ENCODE measurements around the gene MFSD12. TPM values are rescaled to one million over a fixed set of nuclear protein-coding genes. Genes with fewer than 3 reads are reported as not detected.
A peak's percentile ranks its signal among the peaks of the same experiment; 100 is the strongest.
"Not testable (repeated sequence)": the region's sequence is repeated elsewhere in the genome, so short reads cannot be mapped to it uniquely, and the experiment has no call there.

MFSD12 gene
- total RNA-seq, 1 experiment from 2014 or later = 34.6 TPM

DNA sequence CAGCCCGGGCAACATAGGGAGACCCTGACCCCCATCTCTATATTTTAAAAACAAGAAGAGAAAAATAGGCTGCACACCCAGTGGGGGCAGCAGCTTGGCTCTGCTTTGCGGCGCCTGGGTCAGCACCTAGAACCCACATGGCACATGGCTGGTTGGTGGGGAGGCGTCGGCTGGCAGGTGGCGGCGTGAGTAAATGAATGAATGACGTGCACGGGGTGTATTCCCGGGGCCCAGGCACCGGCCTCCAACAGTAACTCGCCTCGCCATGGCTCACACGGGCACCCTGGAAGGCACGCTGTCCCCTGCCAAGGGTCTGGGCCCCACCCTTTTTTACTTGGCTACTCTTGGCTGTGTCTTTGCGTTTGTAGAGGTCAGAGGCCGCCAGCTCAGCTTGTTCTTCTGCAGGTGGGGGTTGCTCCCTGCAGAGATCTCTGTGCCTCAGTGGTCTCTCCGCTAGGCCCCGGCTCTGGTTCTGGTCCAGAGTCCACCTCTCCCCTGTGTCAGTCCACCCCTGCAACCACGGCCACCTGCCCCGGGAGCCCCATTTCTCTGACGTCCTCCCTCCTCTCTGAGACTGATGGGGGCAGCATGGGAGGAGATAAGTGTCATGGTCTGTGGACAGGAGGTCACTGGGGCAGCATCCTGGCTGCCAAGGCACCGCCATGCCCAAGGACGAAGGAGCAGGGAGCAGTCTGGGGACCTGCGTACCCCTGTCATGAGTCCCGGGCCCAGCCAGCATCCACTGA, 45.7 kb downstream of the MFSD12 start:
- Histone ChIP-seq H3K36me3 (replicated peaks; ENCODE audit: control insufficient read depth, insufficient read depth, low read length) (peaks cover 3% of the 10 kb centered on the region), H3K4me3 (ENCODE audit: insufficient read depth, low read depth, low read length) (no peak overlapping the region), H3K27me3 (ENCODE audit: control insufficient read depth, insufficient read depth, low read length) (no peaks in the 10 kb centered on the region)
- no peak for DNase-seq

DNA sequence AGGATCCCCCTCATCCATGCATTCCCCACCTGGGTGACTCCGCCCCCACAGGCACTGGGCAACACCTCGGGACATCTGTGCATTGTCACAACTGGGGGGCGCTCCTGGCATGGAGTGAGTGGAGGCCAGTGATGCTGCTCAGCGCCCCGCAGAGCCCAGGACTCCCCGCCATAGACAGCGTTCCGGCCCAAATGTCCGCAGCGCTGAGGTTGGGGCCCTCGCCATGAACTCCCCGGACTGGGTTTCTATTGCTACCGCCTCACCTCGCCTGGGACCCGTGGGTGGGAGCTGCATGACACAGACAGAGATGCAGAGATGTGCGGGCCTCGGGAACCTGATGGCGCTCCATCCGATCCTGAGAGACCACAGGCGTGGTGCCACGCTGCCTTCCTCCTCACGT, 46.7 kb downstream of the MFSD12 start:
- no peak overlapping the region for H3K4me3 ChIP-seq (ENCODE audit: insufficient read depth, low read depth, low read length)
- H3K36me3 ChIP-seq (replicated peaks; ENCODE audit: control insufficient read depth, insufficient read depth, low read length) = peaks cover 3% of the 10 kb centered on the region
- DNase-seq = no peak
- H3K27me3 ChIP-seq (ENCODE audit: control insufficient read depth, insufficient read depth, low read length) = no peaks in the 10 kb centered on the region

DNA sequence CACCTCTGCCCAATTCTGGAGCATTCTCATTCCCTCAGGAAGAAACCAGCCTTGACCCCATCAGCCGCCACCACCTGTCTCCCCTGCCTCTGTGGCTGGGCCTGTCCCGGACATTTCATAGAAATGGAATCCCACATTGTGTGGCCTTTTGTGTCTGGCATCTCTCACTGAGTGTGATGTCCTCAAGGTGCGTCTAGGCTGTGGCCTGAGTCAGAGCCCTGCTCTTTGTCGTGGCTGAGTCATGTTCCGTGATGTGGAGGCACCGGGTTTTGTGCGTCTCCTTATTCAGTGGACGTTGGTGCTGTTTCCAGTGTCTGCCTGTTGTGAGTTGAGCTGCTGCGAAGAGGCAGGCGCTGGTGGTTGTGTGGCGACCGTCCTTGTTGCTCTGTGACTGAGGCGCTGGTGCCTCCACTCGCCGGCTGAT, 47.8 kb downstream of the MFSD12 start:
- Histone ChIP-seq H3K36me3 (replicated peaks; ENCODE audit: control insufficient read depth, insufficient read depth, low read length) (peaks cover 3% of the 10 kb centered on the region), H3K4me3 (ENCODE audit: insufficient read depth, low read depth, low read length) (no peak overlapping the region), H3K27me3 (ENCODE audit: control insufficient read depth, insufficient read depth, low read length) (no peaks in the 10 kb centered on the region)
- no peak for DNase-seq

DNA sequence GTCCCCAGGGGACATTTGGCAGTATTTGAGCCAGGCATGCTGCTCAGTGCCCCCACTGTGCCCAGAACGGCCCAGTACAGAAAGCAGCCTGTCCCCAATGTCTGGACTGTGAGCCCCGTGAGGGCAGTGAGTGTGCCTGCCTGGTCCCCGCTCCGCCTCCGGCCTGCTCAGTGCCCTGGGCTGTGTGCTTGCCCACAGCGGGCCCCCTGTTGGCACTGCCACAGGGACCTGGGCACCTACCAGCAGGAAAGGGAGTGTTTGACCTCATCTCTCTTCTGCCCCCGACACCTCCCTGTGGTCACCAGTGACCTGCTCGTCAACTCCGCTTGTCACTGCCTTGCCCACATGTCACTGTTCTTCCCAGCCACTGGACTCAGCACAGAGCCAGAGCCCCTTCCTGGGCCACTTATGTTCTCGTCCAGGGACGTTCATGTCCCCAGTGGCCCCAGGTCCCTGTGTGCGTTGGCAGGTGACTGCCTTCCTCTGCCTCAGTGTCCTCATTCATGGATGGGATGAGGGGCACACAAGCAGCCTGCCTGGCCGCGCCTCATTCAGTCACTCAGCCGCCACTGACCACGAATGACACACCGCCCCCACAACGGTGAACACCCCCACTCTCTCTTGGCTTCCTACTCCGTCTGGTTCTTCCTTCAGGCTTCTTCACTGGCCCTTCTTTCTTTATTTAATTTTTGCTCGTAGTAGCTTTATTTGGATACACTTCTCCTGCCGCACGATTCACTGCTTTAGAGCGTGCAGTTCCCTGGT, 48.4 kb downstream of the MFSD12 start:
- no peak for DNase-seq
- H3K27me3 ChIP-seq (ENCODE audit: control insufficient read depth, insufficient read depth, low read length) = no peaks in the 10 kb centered on the region
- peaks cover 3% of the 10 kb centered on the region for H3K36me3 ChIP-seq (replicated peaks; ENCODE audit: control insufficient read depth, insufficient read depth, low read length)
- no peak overlapping the region for H3K4me3 ChIP-seq (ENCODE audit: insufficient read depth, low read depth, low read length)

DNA sequence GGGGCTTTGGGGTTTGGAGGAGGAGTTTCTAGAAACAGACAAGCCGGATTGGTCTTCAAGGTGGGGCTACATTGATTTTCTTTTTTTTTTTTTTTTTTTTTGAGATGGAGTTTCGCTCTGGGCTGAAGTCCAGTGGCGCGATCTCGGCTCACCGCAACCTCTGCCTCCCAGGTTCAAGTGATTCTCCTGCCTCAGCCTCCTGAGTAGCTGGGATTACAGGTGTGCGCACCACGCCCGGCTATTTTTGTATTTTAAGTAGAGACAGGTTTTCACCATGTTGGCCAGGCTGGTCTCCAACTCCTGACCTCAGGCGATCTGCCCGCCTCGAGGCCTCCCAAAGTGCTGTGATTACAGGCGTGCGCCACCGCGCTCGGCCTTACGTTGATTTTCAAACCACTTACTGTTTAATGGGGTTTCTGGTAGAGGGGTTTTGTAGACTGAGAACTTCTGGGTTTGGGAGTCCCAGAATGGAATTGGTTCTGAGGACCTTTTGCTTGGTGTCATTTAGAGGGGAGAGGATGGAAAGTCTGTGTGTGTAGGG, 49.2 kb downstream of the MFSD12 start:
- not testable (repeated sequence) for DNase-seq; H3K4me3 ChIP-seq (ENCODE audit: insufficient read depth, low read depth, low read length); H3K27me3 ChIP-seq (ENCODE audit: control insufficient read depth, insufficient read depth, low read length); H3K36me3 ChIP-seq (replicated peaks; ENCODE audit: control insufficient read depth, insufficient read depth, low read length)

DNA sequence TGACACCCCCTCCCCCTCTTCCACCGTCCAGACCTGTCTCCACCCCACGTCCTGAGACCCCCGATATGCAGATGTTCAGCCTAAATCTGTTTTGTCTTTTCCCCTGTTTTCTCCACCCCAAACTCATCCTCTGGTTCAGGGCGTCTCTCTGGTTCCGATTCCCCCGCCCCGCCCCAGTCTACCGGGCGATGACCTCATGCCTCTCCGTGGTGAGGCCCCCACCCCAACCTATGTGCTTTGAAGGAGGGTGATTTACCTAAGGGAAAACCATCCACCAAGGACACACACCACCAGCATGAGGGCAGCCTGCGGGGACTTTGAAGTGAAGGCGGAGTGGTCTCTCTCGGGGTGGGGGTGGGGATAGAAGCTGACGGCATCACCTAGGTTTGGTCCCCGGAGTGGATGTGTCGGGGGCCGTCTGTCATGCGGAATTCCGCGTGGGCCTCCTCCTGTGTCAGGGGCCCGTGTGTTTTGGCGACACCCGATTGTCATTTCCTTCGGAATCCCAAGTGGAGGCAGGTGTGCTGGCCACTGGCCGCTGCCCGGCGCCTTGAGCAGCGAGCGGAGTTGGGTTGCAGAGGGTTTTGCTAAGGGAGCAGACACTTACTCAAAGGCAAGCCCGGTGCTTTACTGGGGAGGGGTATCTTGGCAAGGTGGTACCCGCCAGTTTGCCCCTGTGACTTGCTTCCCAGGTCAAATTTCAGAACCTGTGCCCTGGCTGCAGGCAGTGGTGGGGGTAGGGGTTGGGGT, 49.8 kb downstream of the MFSD12 start:
- DNase-seq = peak; percentile 94
- Histone ChIP-seq H3K27me3 (ENCODE audit: control insufficient read depth, insufficient read depth, low read length) (no peaks in the 10 kb centered on the region), H3K4me3 (ENCODE audit: insufficient read depth, low read depth, low read length) (peak overlapping the region; percentile 81), H3K36me3 (replicated peaks; ENCODE audit: control insufficient read depth, insufficient read depth, low read length) (peaks cover 3% of the 10 kb centered on the region)

DNA sequence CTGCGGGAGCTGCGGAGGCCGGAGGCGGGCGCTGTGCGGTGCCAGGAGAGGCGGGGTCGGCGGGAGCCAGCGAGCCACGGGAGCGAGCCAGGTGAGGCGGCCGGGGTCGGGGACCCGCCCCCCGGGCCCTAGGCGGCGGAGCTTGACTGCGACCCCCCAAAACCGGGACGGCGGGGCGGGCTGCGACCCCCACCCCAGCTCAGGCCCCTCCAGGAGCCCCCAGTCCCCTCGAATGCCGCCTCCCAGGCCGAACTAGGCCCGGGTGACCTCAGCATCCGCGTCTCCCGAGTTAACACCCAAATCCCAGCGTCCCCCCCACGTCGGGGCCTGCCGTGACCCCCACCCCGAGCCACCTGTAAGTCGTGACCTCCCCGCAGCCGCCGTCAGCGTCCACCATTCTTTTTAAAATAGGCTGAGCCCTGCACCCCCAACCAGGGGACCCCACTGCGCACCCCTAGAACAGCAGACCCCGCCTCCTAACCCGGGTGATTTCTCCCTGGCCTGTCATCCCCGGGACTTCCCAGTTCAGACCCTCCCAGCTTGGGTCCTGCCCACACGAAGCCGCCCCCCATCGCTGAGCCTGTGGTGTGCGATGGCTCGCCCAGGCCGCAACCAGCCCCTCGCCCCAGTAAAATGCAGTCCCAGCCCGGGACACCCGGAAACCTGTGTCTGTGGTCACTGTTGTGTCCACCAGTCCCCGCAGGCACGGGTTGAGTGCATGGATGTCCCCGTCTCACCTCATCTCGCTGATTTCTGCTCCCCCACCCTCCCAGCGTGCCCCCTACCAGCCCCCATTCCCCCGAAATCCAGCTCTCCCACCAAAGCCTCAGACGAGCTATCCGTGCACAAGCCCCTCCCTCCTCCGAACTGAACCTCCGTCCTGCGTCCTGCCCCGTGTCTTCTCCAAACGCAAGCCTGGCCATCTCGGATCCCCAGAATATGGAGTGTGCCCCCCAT, 50.7 kb downstream of the MFSD12 start:
- H3K4me3 ChIP-seq (ENCODE audit: insufficient read depth, low read depth, low read length) = peak overlapping the region; percentile 81
- DNase-seq = peak; percentile 82
- H3K36me3 ChIP-seq (replicated peaks; ENCODE audit: control insufficient read depth, insufficient read depth, low read length) = peaks cover 3% of the 10 kb centered on the region
- H3K27me3 ChIP-seq (ENCODE audit: control insufficient read depth, insufficient read depth, low read length) = no peaks in the 10 kb centered on the region

DNA sequence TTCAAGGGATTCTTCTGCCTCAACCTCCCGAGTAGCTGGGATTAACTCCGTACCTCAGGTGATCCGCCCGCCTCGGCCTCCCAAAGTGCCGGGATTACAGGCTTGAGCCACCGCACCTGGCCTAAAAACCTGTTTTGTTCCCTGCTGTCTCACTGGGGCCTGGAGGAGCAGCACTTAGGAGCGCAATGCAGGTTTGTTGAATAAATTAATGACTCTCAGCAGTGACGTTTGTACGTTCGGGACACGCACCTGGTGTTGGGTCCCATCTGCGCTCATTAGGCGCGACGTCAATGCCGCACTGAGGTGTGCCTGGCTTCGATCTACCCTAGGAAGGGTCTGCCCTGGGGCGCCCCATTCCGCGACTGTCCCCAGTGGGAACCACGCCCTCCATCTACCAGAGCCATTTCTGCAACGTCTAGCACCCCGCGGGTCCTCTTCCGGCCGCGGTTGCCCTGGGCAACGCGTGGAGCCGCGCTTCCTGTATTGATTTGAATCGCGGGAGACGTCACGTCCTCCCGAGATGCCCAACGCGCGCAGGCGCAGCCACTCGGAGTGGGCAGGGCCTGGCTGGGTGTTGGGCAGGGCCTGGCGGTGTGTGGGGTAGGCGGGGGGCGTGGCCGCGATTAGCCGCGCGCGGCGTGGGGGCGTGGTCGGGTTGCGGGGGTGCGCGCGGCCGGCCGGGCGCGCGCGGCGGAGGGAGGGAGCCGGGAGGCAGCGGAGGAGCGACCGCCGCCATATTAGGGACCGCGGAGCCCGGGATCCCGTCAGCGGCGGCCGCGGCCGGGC, 51.6 kb downstream of the MFSD12 start, which contains the start of gene FZR1:
TSS of gene FZR1 (plus strand) at position 714 of the 786 bp plus-strand sequence. CDS start 16,679 bp downstream, outside the sequence.
- no peaks in the 10 kb centered on the region for H3K27me3 ChIP-seq (ENCODE audit: control insufficient read depth, insufficient read depth, low read length)
- DNase-seq = peak; percentile 99
- H3K36me3 ChIP-seq (replicated peaks; ENCODE audit: control insufficient read depth, insufficient read depth, low read length) = peaks cover 3% of the 10 kb centered on the region
- H3K4me3 ChIP-seq (ENCODE audit: insufficient read depth, low read depth, low read length) = peak within 1 kb of the TSS; percentile 81

DNA sequence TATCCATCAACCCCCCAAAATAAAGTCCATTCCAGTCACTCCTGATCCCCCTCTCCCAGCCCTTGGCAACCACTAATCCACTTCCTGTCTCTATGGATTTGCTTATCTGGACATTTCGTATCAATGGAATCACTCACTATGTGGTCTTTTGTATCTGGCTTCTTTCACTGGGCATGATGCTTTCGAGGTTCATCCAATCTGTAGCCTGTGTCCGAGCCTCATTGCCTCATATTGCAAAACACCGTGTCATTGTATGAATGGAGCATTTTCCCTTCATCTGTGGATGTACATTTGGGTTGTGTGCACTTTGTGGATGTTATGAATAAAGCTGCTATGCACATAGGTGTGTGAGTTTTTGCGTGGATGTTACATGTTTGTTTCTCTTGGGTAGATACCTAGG, 52.7 kb downstream of the MFSD12 start:
- Histone ChIP-seq H3K36me3 (replicated peaks; ENCODE audit: control insufficient read depth, insufficient read depth, low read length) (peaks cover 2% of the 10 kb centered on the region), H3K4me3 (ENCODE audit: insufficient read depth, low read depth, low read length) (no peak overlapping the region), H3K27me3 (ENCODE audit: control insufficient read depth, insufficient read depth, low read length) (no peaks in the 10 kb centered on the region)
- no peak for DNase-seq

DNA sequence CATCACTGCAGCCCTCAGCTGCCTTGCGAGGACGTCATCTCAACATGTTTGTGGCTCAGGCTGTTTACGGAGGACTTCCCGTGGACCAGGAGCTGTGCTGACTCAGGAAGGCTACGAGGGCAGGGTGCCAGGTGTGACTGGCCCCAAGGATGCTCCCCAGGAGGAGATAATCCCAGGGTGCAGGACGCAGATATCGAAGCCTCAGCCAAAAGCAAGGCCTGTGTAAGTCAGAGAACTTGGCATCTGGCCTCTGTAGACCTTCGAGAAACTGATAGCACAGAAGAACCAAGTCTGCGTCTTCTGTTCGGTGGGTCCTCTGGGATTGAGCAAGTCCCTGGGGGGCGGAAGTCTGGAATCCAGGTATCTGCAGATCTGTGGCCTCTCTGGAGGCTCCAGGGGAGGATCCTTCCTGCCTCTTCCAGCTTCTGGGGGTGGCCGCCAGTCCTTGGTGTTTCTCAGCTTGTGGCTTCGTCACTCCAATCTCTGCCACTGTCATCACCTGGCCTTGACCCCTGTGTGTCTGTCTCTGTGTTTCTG, 54.3 kb downstream of the MFSD12 start:
- no peaks in the 10 kb centered on the region for H3K36me3 ChIP-seq (replicated peaks; ENCODE audit: control insufficient read depth, insufficient read depth, low read length)

DNA sequence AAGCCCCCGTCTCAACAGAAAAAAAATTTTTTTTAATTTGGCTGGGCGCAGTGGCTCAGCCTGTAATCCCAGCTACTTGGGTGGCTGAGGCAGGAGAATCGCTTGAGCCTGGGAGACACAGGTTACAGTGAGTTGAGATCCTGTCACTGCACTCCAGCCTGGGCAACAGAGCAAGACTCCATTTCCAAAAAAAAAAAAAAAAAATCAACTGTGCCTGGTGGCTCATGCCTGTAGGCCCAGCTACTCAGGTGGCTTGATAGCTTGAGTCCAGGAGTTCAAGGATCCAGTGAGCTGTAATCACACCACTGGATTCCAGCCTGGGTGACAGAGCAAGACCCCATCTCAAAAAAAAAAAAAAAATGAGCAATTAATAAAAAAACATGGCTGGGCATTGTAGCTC, 55.6 kb downstream of the MFSD12 start:
- no peak for DNase-seq
- no peaks in the 10 kb centered on the region for H3K27me3 ChIP-seq (ENCODE audit: control insufficient read depth, insufficient read depth, low read length)
- H3K4me3 ChIP-seq (ENCODE audit: insufficient read depth, low read depth, low read length) = no peak overlapping the region
- H3K36me3 ChIP-seq (replicated peaks; ENCODE audit: control insufficient read depth, insufficient read depth, low read length) = peaks cover under 1% of the 10 kb centered on the region; the same call in 1 of the 2 replicates

More for the DNA sequence above, 54.3 kb downstream of the MFSD12 start:
- no peak overlapping the region for H3K4me3 ChIP-seq (ENCODE audit: insufficient read depth, low read depth, low read length)
- no peak for DNase-seq
- H3K27me3 ChIP-seq (ENCODE audit: control insufficient read depth, insufficient read depth, low read length) = no peaks in the 10 kb centered on the region

DNA sequence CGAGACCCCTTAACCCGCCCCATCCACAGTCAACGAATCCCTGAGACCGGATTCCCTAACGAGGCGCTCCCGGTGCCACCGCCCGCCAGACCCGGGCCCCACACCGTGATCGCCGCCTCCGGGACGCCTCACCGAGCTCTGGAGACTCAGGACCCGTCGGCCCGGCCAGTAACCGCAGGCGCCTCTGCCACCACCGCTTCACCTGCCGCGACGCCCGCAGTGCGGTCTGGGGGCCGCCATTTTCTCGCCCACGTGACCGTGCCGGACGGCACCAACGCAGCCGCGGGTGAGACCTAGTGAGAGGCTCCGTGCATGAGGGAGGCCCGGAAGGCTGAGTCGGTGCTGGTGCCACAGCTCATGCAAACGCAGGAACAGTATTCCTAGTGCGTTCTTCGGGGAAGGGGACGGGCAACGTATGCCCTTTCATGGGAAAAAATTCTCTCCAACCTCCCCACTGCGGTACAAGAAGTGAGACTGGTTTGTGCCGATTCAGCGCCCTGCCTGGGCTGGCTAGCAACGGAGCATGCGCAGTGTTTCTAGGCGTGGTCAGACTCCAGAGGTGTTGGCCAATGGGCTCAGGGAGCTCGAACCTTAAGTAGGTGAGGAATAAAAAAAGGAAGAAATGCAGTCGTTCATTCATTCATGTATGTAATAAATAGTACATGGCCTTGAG, 56.8 kb downstream of the MFSD12 start, which contains the start of gene DOHH:
TSS of gene DOHH (minus strand) at position 246 of the 673 bp plus-strand sequence. CDS start 3,860 bp downstream, outside the sequence.
- peaks cover 5% of the 10 kb centered on the region for H3K36me3 ChIP-seq (replicated peaks; ENCODE audit: control insufficient read depth, insufficient read depth, low read length)
- no peaks in the 10 kb centered on the region for H3K27me3 ChIP-seq (ENCODE audit: control insufficient read depth, insufficient read depth, low read length)
- peak within 1 kb of the TSS; percentile 94 for H3K4me3 ChIP-seq (ENCODE audit: insufficient read depth, low read depth, low read length)
- peak; percentile 98 for DNase-seq

All from H7 (cell line).